HUES64 (cell line): ENCODE measurements around the gene KCNK3.

Source experiments
- H3K27ac ChIP-seq: 2 replicates; pipeline ENCODE4 v1.7.0; 2013; ENCODE audit warnings: low read depth, low read length, inconsistent platforms
- H3K27me3 ChIP-seq: 2 replicates; pipeline ENCODE4 v1.6.1; 2013; ENCODE audit warnings: mild to moderate bottlenecking, low read length; ENCODE audit not compliant: insufficient read depth
- H3K36me3 ChIP-seq: 2 replicates; pipeline ENCODE4 v1.6.1; 2013; ENCODE audit warnings: mild to moderate bottlenecking, low read length; ENCODE audit not compliant: insufficient read depth
- H3K4me1 ChIP-seq: 2 replicates; pipeline ENCODE4 v1.6.1; 2013; ENCODE audit warnings: mild to moderate bottlenecking, low read length, moderate library complexity; ENCODE audit not compliant: insufficient read depth
- H3K4me3 ChIP-seq: 2 replicates; pipeline ENCODE4 v1.5.1; 2013; ENCODE audit warnings: mild to moderate bottlenecking, low read length, moderate library complexity
- H3K9ac ChIP-seq: 2 replicates; pipeline ENCODE4 v1.6.1; 2013; ENCODE audit warnings: mild to moderate bottlenecking, low read depth, low read length
- H3K9me3 ChIP-seq: 2 replicates; pipeline ENCODE4 v1.6.1; 2013; ENCODE audit warnings: low read depth, low read length; ENCODE audit not compliant: insufficient read depth
- WGBS: fragments of 150-250, 120-280 bp; methylation state at CpG from one replicate; pipeline ENCODE4 v1.1.7; 2013; ENCODE audit warnings: missing lambda C conversion rate; 5-methylcytosine and 5-hydroxymethylcytosine counted together

The KCNK3 gene

DNA sequence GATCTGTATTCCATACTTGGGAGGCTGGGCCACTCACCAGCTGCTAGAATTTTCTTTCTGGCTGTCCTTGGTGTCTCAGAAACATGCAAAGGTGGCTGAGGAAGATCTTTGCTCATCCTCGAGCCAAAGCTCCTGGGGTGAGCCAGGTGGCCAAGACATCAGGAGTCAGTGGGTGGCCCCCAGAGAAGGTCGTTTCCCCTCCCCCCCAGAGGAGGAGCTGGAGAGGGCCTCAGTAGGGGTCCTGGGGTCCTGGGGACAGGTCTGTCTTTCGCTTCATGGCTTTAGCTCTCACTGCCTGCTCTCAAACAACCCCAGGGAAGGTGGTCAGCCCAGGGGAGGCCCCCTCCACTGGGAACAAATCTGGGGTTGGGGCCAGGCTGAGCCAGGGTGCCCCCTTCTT is 13.6 kb downstream of the KCNK3 start:
- 80% methylated on average over 3 of the region's 3 CpGs for WGBS
- no peaks in the 10 kb centered on the region for H3K27me3 ChIP-seq

DNA sequence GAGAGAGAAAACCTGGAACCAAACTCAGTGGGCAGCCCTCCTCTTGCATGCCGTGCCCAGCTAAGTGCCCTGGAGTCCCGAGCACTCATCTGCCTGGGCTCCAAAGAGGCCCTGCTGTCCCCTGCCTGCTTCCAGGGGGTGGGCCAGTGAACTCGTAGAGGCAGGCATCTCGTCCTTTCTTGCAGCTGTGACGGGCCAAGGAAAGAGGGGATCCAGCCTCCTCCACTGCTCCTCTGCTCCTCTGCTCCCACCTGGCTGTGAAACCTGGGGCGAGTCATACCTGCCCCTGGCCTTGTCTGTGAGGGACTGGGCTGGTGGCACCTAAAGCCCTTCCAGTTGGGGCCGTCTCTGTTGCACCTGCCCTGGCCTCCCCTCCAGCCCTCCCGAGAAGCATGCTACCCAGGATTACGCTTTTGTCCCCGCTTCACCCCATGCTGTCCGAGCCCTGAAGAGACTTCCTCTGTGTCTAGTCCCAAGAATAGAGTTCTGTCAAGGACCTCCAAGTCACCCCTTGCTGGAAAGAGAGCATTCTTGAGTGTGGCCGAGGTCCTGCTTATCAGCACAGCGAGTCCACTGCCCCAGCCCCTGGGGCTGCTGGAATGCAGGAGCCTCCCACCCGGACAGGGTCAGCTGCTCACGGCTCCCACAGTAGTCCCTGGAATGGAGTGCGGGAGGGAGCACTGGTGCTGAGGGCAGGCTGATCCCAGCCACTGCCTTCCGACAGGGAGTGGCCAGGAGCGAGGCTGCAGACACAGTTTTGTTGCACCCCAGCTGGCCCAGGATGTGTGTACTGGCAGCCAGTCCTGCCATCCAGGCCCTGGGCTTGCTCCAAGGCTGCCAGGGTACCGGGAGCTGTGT is 14.3 kb downstream of the KCNK3 start:
- WGBS, result 80% methylated on average over 19 of the region's 19 CpGs
- Histone ChIP-seq H3K27me3 (no peaks in the 10 kb centered on the region), H3K4me1 (peaks cover 6% of the 10 kb centered on the region; the same call in 1 of the 2 replicates), H3K4me3 (no peak overlapping the region), H3K9me3 (no peaks in the 10 kb centered on the region), H3K27ac (no peak overlapping the region), H3K9ac (no peak overlapping the region), H3K36me3 (no peaks in the 10 kb centered on the region)

More for the DNA sequence above, 13.6 kb downstream of the KCNK3 start:
- Histone ChIP-seq H3K27ac (no peak overlapping the region), H3K9ac (no peak overlapping the region), H3K9me3 (no peaks in the 10 kb centered on the region), H3K4me1 (peaks cover 6% of the 10 kb centered on the region; the same call in 1 of the 2 replicates), H3K4me3 (no peak overlapping the region), H3K36me3 (no peaks in the 10 kb centered on the region)

DNA sequence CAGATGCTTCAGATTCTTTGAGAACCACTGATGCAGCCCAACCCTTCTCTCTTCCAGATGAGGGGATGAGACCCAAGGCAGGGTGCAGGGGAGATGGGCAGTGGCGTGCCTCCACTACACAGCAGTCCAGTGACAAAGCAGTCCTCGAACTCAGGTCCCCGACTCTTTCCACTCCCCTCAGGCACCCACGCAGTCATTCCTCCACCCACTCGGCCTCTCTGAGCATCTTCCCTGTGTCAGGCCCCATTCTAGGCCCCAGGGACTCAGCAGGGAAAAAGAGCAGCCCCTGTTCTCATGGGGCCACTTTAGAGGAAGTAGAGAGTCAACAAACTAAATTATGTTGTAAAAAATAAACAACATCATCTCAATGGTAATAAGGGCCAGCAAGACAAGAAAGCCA is 15.2 kb downstream of the KCNK3 start:
- H3K4me1 ChIP-seq, result peaks cover 6% of the 10 kb centered on the region; the same call in 1 of the 2 replicates
- H3K4me3 ChIP-seq, result no peak overlapping the region
- H3K36me3 ChIP-seq, result no peaks in the 10 kb centered on the region
- H3K27ac ChIP-seq, result no peak overlapping the region
- no peaks in the 10 kb centered on the region for H3K9me3 ChIP-seq
- H3K27me3 ChIP-seq, result no peaks in the 10 kb centered on the region
- WGBS, result 94% methylated on average over 5 of the region's 5 CpGs
- no peak overlapping the region for H3K9ac ChIP-seq

DNA sequence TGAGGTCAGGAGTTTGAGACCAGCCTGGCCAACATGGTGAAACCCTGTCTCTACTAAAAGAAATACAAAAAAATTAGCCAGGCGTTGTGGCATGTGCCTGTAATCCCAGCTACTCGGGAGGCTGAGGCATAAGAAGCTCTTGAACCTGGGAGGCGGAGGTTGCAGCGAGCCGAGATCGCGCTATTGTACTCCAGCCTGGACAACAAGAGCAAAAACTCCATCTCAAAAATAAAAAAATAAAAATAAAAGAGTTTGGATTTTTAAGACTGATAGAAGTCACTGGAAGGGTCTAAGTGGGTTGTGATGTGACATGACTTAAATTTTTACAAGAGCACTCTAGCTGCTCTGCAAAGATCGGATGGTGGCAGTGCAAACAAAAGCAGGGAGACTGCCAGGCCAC is 15.9 kb downstream of the KCNK3 start:
- H3K4me3 ChIP-seq, result no peak overlapping the region
- H3K9me3 ChIP-seq, result no peaks in the 10 kb centered on the region
- WGBS, result 94% methylated on average over 6 of the region's 8 CpGs
- no peak overlapping the region for H3K9ac ChIP-seq
- peaks cover 6% of the 10 kb centered on the region; the same call in 1 of the 2 replicates for H3K4me1 ChIP-seq
- no peak overlapping the region for H3K27ac ChIP-seq
- no peaks in the 10 kb centered on the region for H3K27me3 ChIP-seq
- no peaks in the 10 kb centered on the region for H3K36me3 ChIP-seq

DNA sequence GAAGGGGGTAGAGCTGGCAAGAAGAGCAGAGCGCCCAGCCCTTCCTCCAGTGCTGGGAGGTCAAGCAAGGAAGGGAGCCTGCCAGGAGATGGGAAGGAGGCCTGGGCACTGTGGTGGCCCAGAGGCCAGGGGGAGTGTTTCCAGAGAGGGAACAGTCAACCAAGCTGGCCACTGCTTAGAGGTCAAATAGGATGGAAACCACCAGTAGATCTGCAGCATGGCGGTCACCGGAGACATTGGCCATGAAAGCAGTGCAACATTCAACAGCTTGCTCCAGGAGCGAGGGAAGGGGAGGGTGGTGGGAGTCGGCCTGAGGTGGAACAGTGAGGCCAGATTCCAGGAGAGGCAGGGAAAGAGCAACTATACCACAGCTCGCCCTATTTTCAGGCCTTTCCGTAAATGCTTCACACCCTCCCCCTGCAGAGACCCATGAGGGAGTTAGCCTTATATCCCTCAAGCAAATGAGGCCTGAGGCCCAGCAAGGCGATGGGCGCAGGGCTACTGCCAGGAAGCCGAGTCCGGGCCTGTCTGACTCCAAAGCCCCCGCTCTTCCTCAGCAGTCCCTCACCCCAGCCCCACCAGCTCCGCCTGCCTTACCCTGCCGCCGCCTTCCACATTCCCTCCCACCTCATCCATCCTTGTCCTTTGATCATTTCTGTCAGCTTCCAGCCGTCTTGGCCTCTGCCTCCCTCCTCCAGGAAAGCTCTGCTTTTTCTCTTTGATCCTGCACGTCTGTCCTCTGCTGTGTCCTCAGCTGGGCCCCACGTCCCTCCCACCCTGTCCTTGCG is 17.0 kb downstream of the KCNK3 start:
- Histone ChIP-seq H3K36me3 (no peaks in the 10 kb centered on the region), H3K4me3 (no peak overlapping the region), H3K27ac (no peak overlapping the region), H3K9ac (no peak overlapping the region), H3K4me1 (peaks cover 6% of the 10 kb centered on the region; the same call in 1 of the 2 replicates), H3K27me3 (no peaks in the 10 kb centered on the region), H3K9me3 (no peaks in the 10 kb centered on the region)
- 71% methylated on average over 19 of the region's 19 CpGs for WGBS

DNA sequence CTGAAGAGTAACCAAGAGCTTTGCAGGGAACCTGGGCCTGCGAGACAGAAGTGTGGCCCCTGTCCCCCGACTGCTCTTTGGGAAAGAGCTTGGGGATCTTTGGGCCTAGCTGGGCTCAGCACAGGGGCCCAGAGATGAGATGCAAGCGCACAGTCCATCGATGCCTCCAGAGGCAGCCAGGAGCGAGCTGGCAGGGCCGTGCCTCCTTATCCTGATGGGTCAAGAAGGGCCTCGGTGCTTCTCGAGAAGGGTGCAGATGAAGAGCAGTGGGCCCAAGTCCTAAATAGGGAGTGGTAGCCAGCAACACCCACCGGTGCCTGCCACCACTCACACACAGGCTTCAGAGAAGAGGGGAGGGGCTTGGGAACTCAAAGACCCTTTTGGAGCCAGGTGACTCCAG is 17.6 kb downstream of the KCNK3 start:
- Histone ChIP-seq H3K27ac (no peak overlapping the region), H3K27me3 (no peaks in the 10 kb centered on the region), H3K9ac (no peak overlapping the region), H3K4me3 (no peak overlapping the region), H3K4me1 (peaks cover 6% of the 10 kb centered on the region; the same call in 1 of the 2 replicates), H3K9me3 (no peaks in the 10 kb centered on the region), H3K36me3 (no peaks in the 10 kb centered on the region)
- WGBS, result 84% methylated on average over 9 of the region's 9 CpGs

DNA sequence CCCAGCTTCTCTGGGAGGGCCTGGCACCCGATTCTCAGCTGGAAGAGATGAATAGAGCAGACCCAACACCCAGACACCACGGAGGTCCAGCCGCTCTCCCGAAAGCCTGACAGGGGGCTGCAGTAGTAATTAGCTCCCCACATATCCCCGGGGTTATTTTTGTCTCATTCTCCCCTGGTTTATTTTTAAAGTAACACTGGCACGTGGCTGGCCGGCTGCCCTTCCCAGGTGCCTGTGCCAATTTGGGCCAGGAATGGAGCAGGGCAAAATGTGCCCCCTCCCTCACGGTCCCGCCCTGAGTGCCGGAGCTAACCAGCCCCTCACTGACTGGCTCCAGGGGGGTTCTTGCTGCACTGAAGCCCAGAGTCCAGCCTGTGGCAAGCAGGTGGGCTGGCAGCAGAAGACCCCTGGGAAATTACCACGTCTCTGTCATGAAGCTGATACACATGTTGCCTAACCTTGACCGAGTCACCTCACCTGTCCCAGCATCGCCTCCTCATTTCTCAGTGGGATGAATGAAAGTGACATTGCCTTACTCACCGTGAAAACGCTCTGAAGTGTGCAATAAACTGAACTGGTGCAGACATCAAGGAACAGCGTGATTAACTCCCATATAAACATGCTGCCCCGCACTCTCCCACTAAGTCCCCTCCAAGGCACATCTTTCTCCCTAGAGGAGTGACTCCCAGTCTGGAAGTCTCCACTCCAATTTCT is 18.4 kb downstream of the KCNK3 start:
- Histone ChIP-seq H3K9ac (no peak overlapping the region), H3K27me3 (no peaks in the 10 kb centered on the region), H3K36me3 (no peaks in the 10 kb centered on the region), H3K9me3 (no peaks in the 10 kb centered on the region), H3K4me3 (no peak overlapping the region), H3K27ac (no peak overlapping the region), H3K4me1 (peaks cover 6% of the 10 kb centered on the region; the same call in 1 of the 2 replicates)
- 90% methylated on average over 17 of the region's 17 CpGs for WGBS

DNA sequence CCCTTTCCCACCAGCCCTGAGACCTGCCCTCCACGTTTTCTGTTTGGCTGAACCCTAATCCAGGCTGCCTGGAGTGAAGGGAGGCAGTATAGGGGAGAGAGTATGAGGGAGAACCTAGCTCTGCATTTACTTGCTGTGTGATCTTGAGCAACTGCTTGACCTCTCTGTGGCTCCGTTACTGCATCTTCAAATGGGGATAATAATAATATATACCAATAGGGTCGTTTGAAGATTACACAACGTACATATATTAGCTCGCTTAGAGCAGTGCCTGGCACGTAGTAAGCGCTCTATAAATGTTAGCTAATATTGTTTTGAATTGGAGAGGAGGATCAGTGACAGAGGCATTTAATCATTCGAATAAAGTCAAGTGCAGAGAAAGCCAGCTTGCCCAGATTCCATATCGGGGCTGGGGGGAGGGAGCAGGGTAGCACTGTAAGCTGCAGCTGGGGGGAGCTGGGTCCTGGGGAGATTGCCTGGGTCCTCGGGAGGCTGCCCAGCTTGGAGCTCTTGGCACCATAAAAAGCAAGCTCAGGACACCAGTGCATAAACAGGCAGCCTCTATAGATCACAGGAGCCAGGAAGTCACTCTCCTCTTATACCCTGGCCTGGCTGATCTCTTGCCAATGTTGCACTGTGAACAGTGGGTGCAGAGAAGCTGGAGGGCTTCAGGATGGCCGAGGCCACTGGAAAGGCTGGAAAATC is 19.1 kb downstream of the KCNK3 start:
- Histone ChIP-seq H3K4me3 (no peak overlapping the region), H3K9ac (no peak overlapping the region), H3K9me3 (no peaks in the 10 kb centered on the region), H3K4me1 (peaks cover 6% of the 10 kb centered on the region; the same call in 1 of the 2 replicates), H3K27ac (no peak overlapping the region), H3K27me3 (no peaks in the 10 kb centered on the region), H3K36me3 (no peaks in the 10 kb centered on the region)
- 81% methylated on average over 10 of the region's 11 CpGs for WGBS

DNA sequence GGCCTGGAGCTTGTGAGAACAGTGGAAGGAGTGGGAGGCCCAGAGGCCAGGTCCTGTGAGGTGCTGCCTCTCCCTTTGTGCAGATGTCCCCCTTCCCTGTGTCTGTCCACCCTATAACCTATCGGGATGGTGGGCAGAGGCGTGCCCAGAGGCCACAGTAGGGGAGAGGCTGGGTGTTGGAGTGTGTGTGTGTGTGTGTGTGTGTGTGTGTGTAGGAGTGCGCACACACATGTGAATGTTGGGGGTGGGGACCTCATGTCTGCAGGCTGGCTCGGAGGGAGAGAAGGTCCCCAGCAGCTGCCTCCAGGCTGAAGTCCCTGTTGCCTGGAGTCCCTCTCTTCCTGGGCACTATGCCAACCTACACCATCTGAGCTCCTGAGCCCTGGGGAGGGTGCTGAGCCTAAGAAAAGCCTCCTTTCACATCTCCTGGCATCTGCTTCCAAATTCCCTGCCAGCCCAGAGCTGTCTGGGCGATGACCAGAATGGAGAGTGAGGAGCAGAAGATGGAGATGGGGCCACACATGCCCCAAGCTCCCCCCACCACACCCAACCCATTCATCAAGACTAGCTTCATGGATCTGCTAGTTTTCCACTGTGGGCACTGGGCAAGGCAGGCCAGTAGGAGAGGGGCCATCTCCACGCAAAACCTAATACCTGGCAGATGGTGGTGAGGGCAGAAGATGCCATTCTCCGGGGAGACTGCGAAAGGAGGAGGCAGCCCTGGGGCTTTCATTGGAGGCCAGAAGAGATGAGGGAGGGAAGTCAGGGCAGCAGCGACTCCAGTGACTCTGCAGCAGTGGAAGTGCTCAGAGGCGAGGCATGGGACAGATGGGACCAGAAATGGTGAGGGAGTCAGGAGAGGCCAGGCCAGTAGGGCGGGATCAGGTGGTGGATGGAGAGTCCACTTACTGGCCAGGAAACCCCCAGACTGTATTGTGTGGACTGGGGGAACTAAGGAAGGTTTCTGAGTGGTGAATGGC is 20.3 kb downstream of the KCNK3 start:
- H3K9ac ChIP-seq, result no peak overlapping the region
- WGBS, result 95% methylated on average over 11 of the region's 11 CpGs
- no peak overlapping the region for H3K27ac ChIP-seq
- no peaks in the 10 kb centered on the region for H3K36me3 ChIP-seq
- no peaks in the 10 kb centered on the region for H3K27me3 ChIP-seq
- H3K9me3 ChIP-seq, result no peaks in the 10 kb centered on the region
- H3K4me3 ChIP-seq, result no peak overlapping the region
- no peaks in the 10 kb centered on the region for H3K4me1 ChIP-seq
